CD14-positive monocyte (primary cell): ENCODE results near the gene CNIH3. TPM values are rescaled to one million over a fixed set of nuclear protein-coding genes. Genes with fewer than 3 reads are reported as not detected.

Experiments
- DNase-seq, 3 donors: peaks; one replicate each; pipeline ENCODE4 v3.0.0-alpha.2; 2011 to 2022
- H2AFZ ChIP-seq: 2 replicates; pipeline ENCODE4 v1.6.0; 2012; ENCODE audit warnings: mild to moderate bottlenecking, low read depth, low read length, inconsistent platforms; ENCODE audit not compliant: insufficient read depth, poor library complexity, severe bottlenecking
- H3K27ac ChIP-seq, 2 donors: 1 replicate in 1 of 2; 2 replicates in 1 of 2; pipeline ENCODE4 v1.5.1; 2012 to 2013; ENCODE audit warnings: low read length in 2 of 2, control low read depth in 1 of 2, inconsistent platforms in 1 of 2, low read depth in 1 of 2, mild to moderate bottlenecking in 1 of 2
- H3K27me3 ChIP-seq, 2 donors: one replicate each; pipeline versions ENCODE4 v1.6.0 to v1.6.1; 2011 to 2013; ENCODE audit warnings: low read length in 2 of 2; ENCODE audit not compliant: control insufficient read depth in 2 of 2, insufficient read depth in 2 of 2
- H3K36me3 ChIP-seq, 2 donors: replicated peaks in 1 of 2; 1 replicate in 1 of 2; 2 replicates in 1 of 2; pipeline versions ENCODE4 v1.5.1 to v1.6.1; 2012 to 2013; ENCODE audit warnings: low read length in 2 of 2, control low read depth in 1 of 2, inconsistent platforms in 1 of 2, mild to moderate bottlenecking in 1 of 2; ENCODE audit not compliant: insufficient read depth in 2 of 2, control insufficient read depth in 1 of 2
- H3K4me1 ChIP-seq, 2 donors: 1 replicate in 1 of 2; 2 replicates in 1 of 2; pipeline versions ENCODE4 v1.5.1 to v1.6.1; 2012 to 2013; ENCODE audit warnings: low read length in 2 of 2, control low read depth in 1 of 2, inconsistent platforms in 1 of 2, mild to moderate bottlenecking in 1 of 2, moderate library complexity in 1 of 2; ENCODE audit not compliant: insufficient read depth in 2 of 2, control insufficient read depth in 1 of 2
- H3K4me2 ChIP-seq: replicated peaks from 2 replicates; pipeline ENCODE3; 2012; ENCODE audit warnings: low read length, moderate library complexity, mild to moderate bottlenecking; ENCODE audit not compliant: poor library complexity, severe bottlenecking; ENCODE audit errors: extremely low read depth
- H3K4me3 ChIP-seq, 3 experiments: fragments of 200-600 bp in 1 of 3; sonication (generic) in 1 of 3; replicated peaks in 1 of 3; 1 replicate in 2 of 3; 2 replicates in 1 of 3; pipeline ENCODE4 v1.5.1; 2011 to 2013; ENCODE audit warnings: low read length in 3 of 3, mild to moderate bottlenecking in 3 of 3, control low read depth in 2 of 3, low read depth in 2 of 3, inconsistent platforms in 1 of 3, moderate library complexity in 1 of 3
- H3K79me2 ChIP-seq: 2 replicates; pipeline ENCODE4 v1.6.0; 2012; ENCODE audit warnings: mild to moderate bottlenecking, control low read depth, inconsistent platforms, low read length, moderate library complexity; ENCODE audit not compliant: insufficient read depth
- H3K9ac ChIP-seq: 2 replicates; pipeline ENCODE4 v1.6.0; 2017; ENCODE audit warnings: low read length, mild to moderate bottlenecking; ENCODE audit not compliant: insufficient read depth, poor library complexity, severe bottlenecking
- H3K9me3 ChIP-seq, 2 donors: replicated peaks in 1 of 2; 1 replicate in 1 of 2; 2 replicates in 1 of 2; pipeline versions ENCODE4 v1.5.1 to v1.6.1; 2012 to 2013; ENCODE audit warnings: low read length in 2 of 2, control low read depth in 1 of 2; ENCODE audit not compliant: control insufficient read depth in 1 of 2, insufficient read depth in 1 of 2
- H4K20me1 ChIP-seq: 2 replicates; pipeline ENCODE4 v1.6.0; 2012; ENCODE audit warnings: mild to moderate bottlenecking, low read length, control low read depth, moderate library complexity; ENCODE audit not compliant: insufficient read depth
- H3K27ac Mint-ChIP-seq, 7 donors: one replicate each; pipeline ENCODE4 v1.8.0; 2020; ENCODE audit warnings: mild to moderate bottlenecking in 7 of 7, mixed read lengths in 7 of 7, moderate library complexity in 6 of 7, inconsistent platforms in 2 of 7
- H3K27me3 Mint-ChIP-seq, 3 donors: one replicate each; pipeline ENCODE4 v1.8.0; 2021 to 2022; ENCODE audit warnings: low read depth in 3 of 3, mild to moderate bottlenecking in 3 of 3, mixed read lengths in 3 of 3, moderate library complexity in 3 of 3, inconsistent platforms in 1 of 3
- H3K36me3 Mint-ChIP-seq, 2 donors: one replicate each; pipeline ENCODE4 v1.8.0; 2020; ENCODE audit warnings: mixed read lengths in 2 of 2, inconsistent platforms in 1 of 2, mild to moderate bottlenecking in 1 of 2
- H3K4me1 Mint-ChIP-seq: one replicate; pipeline ENCODE4 v1.8.0; 2020; ENCODE audit warnings: mild to moderate bottlenecking, mixed read lengths
- H3K4me3 Mint-ChIP-seq, 2 donors: one replicate each; pipeline ENCODE4 v1.8.0; 2020; ENCODE audit warnings: mild to moderate bottlenecking in 2 of 2, mixed read lengths in 2 of 2, moderate library complexity in 1 of 2
- H3K9me3 Mint-ChIP-seq, 7 donors: one replicate each; pipeline ENCODE4 v1.8.0; 2020 to 2022; ENCODE audit warnings: mixed read lengths in 7 of 7, mild to moderate bottlenecking in 6 of 7, moderate library complexity in 6 of 7, inconsistent platforms in 2 of 7
- WGBS: methylation state at CpG from one replicate; pipeline ENCODE4 v1.1.5; 2013; ENCODE audit warnings: missing lambda C conversion rate; ENCODE audit not compliant: insufficient coverage; 5-methylcytosine and 5-hydroxymethylcytosine counted together
- intact Hi-C, 2 donors: fragments of 100-400 bp; cut with micrococcal nuclease; formaldehyde crosslinking; loops; one replicate each; pipeline versions ENCODE4 v1.15.0 to v1.15.1; 2023
- polyA plus RNA-seq, 3 donors: library from polyadenylated mRNA; depleted of rRNA in 1 of 3; unstranded in 2 of 3; stranded (reverse) in 1 of 3; fragments of 300-500 nt in 2 of 3; fragments of >200 nt in 1 of 3; fragmentation: Illumina TruSeq in 2 of 3; gene quantifications; 1 replicate in 2 of 3; 2 replicates in 1 of 3; pipeline ENCODE4 v1.2.3, GENCODE V29; 2012 to 2021
- TF ChIP-seq, protein P1 (sequence below): fragments of 200-600 bp; IDR thresholded peaks from one replicate; pipeline ENCODE4 v1.8.0; 2022; ENCODE audit warnings: antibody characterized with exemption, mild to moderate bottlenecking

The CNIH3 gene
- polyA plus RNA-seq, 3 donors = 0.37 TPM; not detected in 2

DNA sequence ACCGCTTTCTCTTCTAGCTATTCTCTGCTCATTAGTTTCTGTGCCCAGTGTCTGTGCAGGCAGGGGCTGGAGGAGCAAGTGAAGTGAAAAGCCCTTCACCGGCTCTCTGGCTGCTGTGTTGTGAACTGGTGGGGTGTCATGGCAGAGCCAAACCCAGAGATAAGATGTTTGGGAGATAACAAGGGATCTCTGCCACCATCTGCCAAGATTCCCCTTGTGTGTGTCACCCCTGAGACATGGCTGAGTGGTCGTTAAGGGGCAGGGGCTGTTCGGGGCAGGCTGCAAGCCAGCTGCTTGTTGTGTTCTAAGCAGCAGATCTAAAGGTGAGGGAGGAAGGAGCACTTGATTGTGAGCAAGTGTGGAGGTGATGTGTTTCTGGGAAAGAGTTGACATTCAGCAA is 24.5 kb downstream of the CNIH3 start:
- WGBS = 67% methylated on average over 3 of the region's 4 CpGs
- no peak overlapping the region for H3K27ac ChIP-seq

DNA sequence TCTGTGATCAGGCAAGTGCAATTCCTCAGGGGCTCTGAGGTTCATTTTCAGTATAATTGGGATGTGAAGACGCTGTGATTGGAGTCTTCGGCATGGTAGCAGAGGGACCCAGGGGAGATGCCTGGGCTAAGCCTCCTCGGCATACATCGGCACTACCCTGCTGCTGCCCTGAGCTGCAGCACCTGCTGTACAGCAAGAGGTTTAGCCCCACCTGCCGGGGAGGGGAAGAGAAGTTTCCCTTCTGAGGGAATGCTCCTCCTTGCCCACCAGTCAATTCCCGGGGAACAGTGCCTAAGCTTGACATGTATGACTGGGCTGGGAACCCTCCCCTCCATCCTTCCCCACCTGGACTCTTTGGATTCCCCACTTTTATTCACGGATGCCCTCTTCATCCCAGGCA is 24.9 kb downstream of the CNIH3 start:
- Mint-ChIP-seq H3K4me3 (no peak overlapping the region), H3K4me1 (peaks cover 5% of the 10 kb centered on the region), H3K9me3 (no peaks in the 10 kb centered on the region), H3K36me3 (no peaks in the 10 kb centered on the region), H3K27me3 (peaks cover 8 to 9% (median 9%) of the 10 kb centered on the region in 3 donors), H3K27ac (no peak overlapping the region)
- intact Hi-C loops = loop anchor here (5.0 to 10.0 kb wide), 3 partner anchors 119 to 214 kb away; no protein-coding TSS in a partner anchor
- H3K27ac ChIP-seq = no peak overlapping the region
- no peaks in the 10 kb centered on the region for H3K9me3 ChIP-seq
- H3K4me3 ChIP-seq = no peak overlapping the region
- no peak for DNase-seq
- TF ChIP-seq, protein P1, sequence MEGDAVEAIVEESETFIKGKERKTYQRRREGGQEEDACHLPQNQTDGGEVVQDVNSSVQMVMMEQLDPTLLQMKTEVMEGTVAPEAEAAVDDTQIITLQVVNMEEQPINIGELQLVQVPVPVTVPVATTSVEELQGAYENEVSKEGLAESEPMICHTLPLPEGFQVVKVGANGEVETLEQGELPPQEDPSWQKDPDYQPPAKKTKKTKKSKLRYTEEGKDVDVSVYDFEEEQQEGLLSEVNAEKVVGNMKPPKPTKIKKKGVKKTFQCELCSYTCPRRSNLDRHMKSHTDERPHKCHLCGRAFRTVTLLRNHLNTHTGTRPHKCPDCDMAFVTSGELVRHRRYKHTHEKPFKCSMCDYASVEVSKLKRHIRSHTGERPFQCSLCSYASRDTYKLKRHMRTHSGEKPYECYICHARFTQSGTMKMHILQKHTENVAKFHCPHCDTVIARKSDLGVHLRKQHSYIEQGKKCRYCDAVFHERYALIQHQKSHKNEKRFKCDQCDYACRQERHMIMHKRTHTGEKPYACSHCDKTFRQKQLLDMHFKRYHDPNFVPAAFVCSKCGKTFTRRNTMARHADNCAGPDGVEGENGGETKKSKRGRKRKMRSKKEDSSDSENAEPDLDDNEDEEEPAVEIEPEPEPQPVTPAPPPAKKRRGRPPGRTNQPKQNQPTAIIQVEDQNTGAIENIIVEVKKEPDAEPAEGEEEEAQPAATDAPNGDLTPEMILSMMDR = no peak
- no peaks in the 10 kb centered on the region for H3K79me2 ChIP-seq
- H3K4me1 ChIP-seq = no peaks in the 10 kb centered on the region
- no peak overlapping the region for H3K9ac ChIP-seq
- H3K4me2 ChIP-seq = no peak overlapping the region
- H3K36me3 ChIP-seq = no peaks in the 10 kb centered on the region
- H2AFZ ChIP-seq = no peak overlapping the region
- H3K27me3 ChIP-seq = no peaks in the 10 kb centered on the region
- WGBS = 82% methylated on average over 6 of the region's 7 CpGs
- H4K20me1 ChIP-seq = no peaks in the 10 kb centered on the region

More for the DNA sequence above, 24.5 kb downstream of the CNIH3 start:
- no peaks in the 10 kb centered on the region for H3K9me3 Mint-ChIP-seq
- Histone ChIP-seq H3K27me3 (no peaks in the 10 kb centered on the region), H2AFZ (no peak overlapping the region), H3K4me3 (no peak overlapping the region), H3K79me2 (no peaks in the 10 kb centered on the region), H3K9me3 (no peaks in the 10 kb centered on the region), H3K36me3 (no peaks in the 10 kb centered on the region), H3K4me1 (no peaks in the 10 kb centered on the region), H3K9ac (no peak overlapping the region), H4K20me1 (no peaks in the 10 kb centered on the region), H3K4me2 (no peak overlapping the region)
- H3K4me1 Mint-ChIP-seq = peaks cover 5% of the 10 kb centered on the region
- H3K4me3 Mint-ChIP-seq = no peak overlapping the region
- H3K36me3 Mint-ChIP-seq = no peaks in the 10 kb centered on the region
- TF ChIP-seq, protein P1 = no peak
- H3K27ac Mint-ChIP-seq = no peak overlapping the region
- peaks cover 8 to 9% (median 9%) of the 10 kb centered on the region in 3 donors for H3K27me3 Mint-ChIP-seq
- intact Hi-C loops = loop anchor here (5.0 to 10.0 kb wide), 3 partner anchors 118 to 214 kb away; no protein-coding TSS in a partner anchor
- DNase-seq = no peak
